DOHH2 (cell line): ENCODE data around the gene CDHR3.

Experiments used
- H3F3A ChIP-seq: fragments of 200-600 bp; sonication (generic), shearing (Covaris generic); 2 replicates; pipeline ENCODE4 v1.6.0; 2016; ENCODE audit warnings: antibody characterized with exemption, mild to moderate bottlenecking; ENCODE audit not compliant: control insufficient read depth, insufficient read depth
- H3K27ac ChIP-seq: fragments of 200-600 bp; sonication (generic); 2 replicates; pipeline ENCODE4 v1.5.1; 2014; ENCODE audit warnings: low read depth, mild to moderate bottlenecking, low read length, moderate library complexity
- H3K27me3 ChIP-seq: fragments of 200-600 bp; sonication (generic); 2 replicates; pipeline ENCODE4 v1.6.1; 2014; ENCODE audit warnings: mild to moderate bottlenecking, low read length, mixed read lengths; ENCODE audit not compliant: control insufficient read depth
- H3K36me3 ChIP-seq: fragments of 200-600 bp; sonication (generic); 2 replicates; pipeline ENCODE4 v1.6.1; 2014; ENCODE audit warnings: mild to moderate bottlenecking, low read length, moderate library complexity, mixed read lengths; ENCODE audit not compliant: control insufficient read depth
- H3K4me1 ChIP-seq: fragments of 200-600 bp; sonication (generic); 2 replicates; pipeline ENCODE4 v1.6.1; 2014; ENCODE audit warnings: mild to moderate bottlenecking, low read length, mixed read lengths; ENCODE audit not compliant: control insufficient read depth
- H3K4me2 ChIP-seq: fragments of 200-600 bp; sonication (generic); 2 replicates; pipeline ENCODE4 v1.6.0; 2014; ENCODE audit warnings: mild to moderate bottlenecking, low read length, moderate library complexity
- H3K4me3 ChIP-seq: fragments of 200-600 bp; sonication (generic); 2 replicates; pipeline ENCODE4 v1.5.1; 2014; ENCODE audit warnings: mild to moderate bottlenecking, low read length, mixed read lengths
- H3K79me2 ChIP-seq: fragments of 200-600 bp; sonication (generic); 2 replicates; pipeline ENCODE4 v1.6.1; 2014; ENCODE audit warnings: mild to moderate bottlenecking, low read length, mixed read lengths; ENCODE audit not compliant: control insufficient read depth
- H3K9me2 ChIP-seq: fragments of 200-600 bp; sonication (generic); replicated peaks from 2 replicates; pipeline ENCODE4 v1.6.1; 2014; ENCODE audit warnings: mild to moderate bottlenecking, low read length, mixed read lengths; ENCODE audit not compliant: control insufficient read depth
- H3K9me3 ChIP-seq: fragments of 200-600 bp; sonication (generic); 2 replicates; pipeline ENCODE4 v1.6.1; 2014; ENCODE audit warnings: antibody characterized with exemption, low read length, mixed read lengths; ENCODE audit not compliant: control insufficient read depth, insufficient read depth
- H4K20me1 ChIP-seq: fragments of 200-600 bp; sonication (generic); 2 replicates; pipeline ENCODE4 v1.6.0; 2014; ENCODE audit warnings: low read depth, mild to moderate bottlenecking, antibody characterized with exemption, low read length, moderate library complexity; ENCODE audit not compliant: control insufficient read depth, insufficient read depth
- EZH2phosphoT487 ChIP-seq: fragments of 200-600 bp; sonication (generic); IDR thresholded peaks from 2 replicates; pipeline ENCODE4 v1.6.1; 2017; ENCODE audit warnings: borderline replicate concordance, mild to moderate bottlenecking, antibody characterized with exemption, low read length, moderate library complexity, mixed read lengths
- TF ChIP-seq, protein P1 (sequence below): fragments of 200-600 bp; sonication (generic); IDR thresholded peaks from one replicate; pipeline ENCODE4 v1.5.1; 2014; ENCODE audit warnings: antibody characterized with exemption, mild to moderate bottlenecking, low read depth, low read length; ENCODE audit not compliant: poor library complexity, severe bottlenecking

Gene CDHR3

GRCh38 chr7:106016331-106016730, 53.3 kb downstream of the CDHR3 start:
- Histone ChIP-seq H3K4me1 (peaks cover 36% of the 10 kb centered on the region), H3K4me2 (no peak overlapping the region), H3K9me2 (no peaks in the 10 kb centered on the region), H3F3A (no peaks in the 10 kb centered on the region), H4K20me1 (no peaks in the 10 kb centered on the region), H3K36me3 (no peaks in the 10 kb centered on the region), H3K27me3 (no peaks in the 10 kb centered on the region), H3K79me2 (no peaks in the 10 kb centered on the region), H3K9me3 (no peaks in the 10 kb centered on the region), H3K27ac (no peak overlapping the region), H3K4me3 (no peak overlapping the region)
- TF ChIP-seq EZH2phosphoT487 = no peak
- TF ChIP-seq, protein P1, sequence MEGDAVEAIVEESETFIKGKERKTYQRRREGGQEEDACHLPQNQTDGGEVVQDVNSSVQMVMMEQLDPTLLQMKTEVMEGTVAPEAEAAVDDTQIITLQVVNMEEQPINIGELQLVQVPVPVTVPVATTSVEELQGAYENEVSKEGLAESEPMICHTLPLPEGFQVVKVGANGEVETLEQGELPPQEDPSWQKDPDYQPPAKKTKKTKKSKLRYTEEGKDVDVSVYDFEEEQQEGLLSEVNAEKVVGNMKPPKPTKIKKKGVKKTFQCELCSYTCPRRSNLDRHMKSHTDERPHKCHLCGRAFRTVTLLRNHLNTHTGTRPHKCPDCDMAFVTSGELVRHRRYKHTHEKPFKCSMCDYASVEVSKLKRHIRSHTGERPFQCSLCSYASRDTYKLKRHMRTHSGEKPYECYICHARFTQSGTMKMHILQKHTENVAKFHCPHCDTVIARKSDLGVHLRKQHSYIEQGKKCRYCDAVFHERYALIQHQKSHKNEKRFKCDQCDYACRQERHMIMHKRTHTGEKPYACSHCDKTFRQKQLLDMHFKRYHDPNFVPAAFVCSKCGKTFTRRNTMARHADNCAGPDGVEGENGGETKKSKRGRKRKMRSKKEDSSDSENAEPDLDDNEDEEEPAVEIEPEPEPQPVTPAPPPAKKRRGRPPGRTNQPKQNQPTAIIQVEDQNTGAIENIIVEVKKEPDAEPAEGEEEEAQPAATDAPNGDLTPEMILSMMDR = no peak

- H3K4me1 ChIP-seq = peaks cover 49% of the 10 kb centered on the region
- H3F3A ChIP-seq = no peaks in the 10 kb centered on the region
- H3K9me2 ChIP-seq = no peaks in the 10 kb centered on the region
- TF ChIP-seq, protein P1 = no peak
- no peak for TF ChIP-seq EZH2phosphoT487
- no peaks in the 10 kb centered on the region for H4K20me1 ChIP-seq
- H3K27ac ChIP-seq = no peak overlapping the region
- H3K4me3 ChIP-seq = no peak overlapping the region
- no peak overlapping the region for H3K4me2 ChIP-seq
- H3K79me2 ChIP-seq = no peaks in the 10 kb centered on the region
- H3K36me3 ChIP-seq = no peaks in the 10 kb centered on the region
- H3K9me3 ChIP-seq = no peaks in the 10 kb centered on the region
- no peaks in the 10 kb centered on the region for H3K27me3 ChIP-seq
Observed at GRCh38 chr7:106017657-106018056, 54.6 kb downstream of the CDHR3 start.

GRCh38 chr7:106018566-106019469, 55.8 kb downstream of the CDHR3 start:
- Histone ChIP-seq H3K4me2 (no peak overlapping the region), H3K4me1 (peaks cover 61% of the 10 kb centered on the region), H3K9me2 (no peaks in the 10 kb centered on the region), H3K79me2 (no peaks in the 10 kb centered on the region), H4K20me1 (no peaks in the 10 kb centered on the region), H3K9me3 (no peaks in the 10 kb centered on the region), H3K27me3 (no peaks in the 10 kb centered on the region), H3K4me3 (no peak overlapping the region), H3K27ac (no peak overlapping the region), H3F3A (peaks cover 4% of the 10 kb centered on the region; the same call in 1 of the 2 replicates), H3K36me3 (no peaks in the 10 kb centered on the region)
- TF ChIP-seq, protein P1 = no peak
